ENCODE data around the gene FARP1.

Gene FARP1

GRCh38 chr13:98439896-98440295 is 297.0 kb downstream of the FARP1 start:
- DNase-seq (ENCODE audit: low read depth, low spot score), result no peak
- CTCF ChIA-PET, result interaction anchor here (1.2 to 1.5 kb wide), 3 partner anchors 8 to 33 kb away, joined by 3 to 6 read pairs (median 4); no protein-coding TSS in a partner anchor
- no peak overlapping the region for H3K4me3 ChIP-seq (ENCODE audit: low read depth, low read length)
- POLR2A ChIA-PET, result no interaction called here
- no peak for TF ChIP-seq CTCF (IDR thresholded peaks at IDR 0.05; ENCODE audit: insufficient read depth, low read length, missing control alignments)

GRCh38 chr13:98440390-98441055 is 297.6 kb downstream of the FARP1 start:
- POLR2A ChIA-PET, result no interaction called here
- DNase-seq (ENCODE audit: low read depth, low spot score), result no peak
- CTCF ChIA-PET, result interaction anchor here (1.2 to 1.8 kb wide), 5 partner anchors 8 to 212 kb away, joined by 3 to 6 read pairs (median 4); no protein-coding TSS in a partner anchor
- TF ChIP-seq CTCF (IDR thresholded peaks at IDR 0.05; ENCODE audit: insufficient read depth, low read length, missing control alignments), result no peak
- H3K4me3 ChIP-seq (ENCODE audit: low read depth, low read length), result no peak overlapping the region

- TF ChIP-seq CTCF (IDR thresholded peaks at IDR 0.05; ENCODE audit: insufficient read depth, low read length, missing control alignments), result no peak
- POLR2A ChIA-PET, result no interaction called here
- DNase-seq (ENCODE audit: low read depth, low spot score), result no peak
- CTCF ChIA-PET, result interaction anchor here (1.1 to 1.8 kb wide), 4 partner anchors 9 to 337 kb away, joined by 3 to 4 read pairs (median 4); no protein-coding TSS in a partner anchor
- no peak overlapping the region for H3K4me3 ChIP-seq (ENCODE audit: low read depth, low read length)
Observed at GRCh38 chr13:98441056-98441676, 298.3 kb downstream of the FARP1 start.

- no peak overlapping the region for H3K4me3 ChIP-seq (ENCODE audit: low read depth, low read length)
- POLR2A ChIA-PET, result no interaction called here
- DNase-seq (ENCODE audit: low read depth, low spot score), result no peak
- CTCF ChIA-PET, result interaction anchor here (0.7 to 6.9 kb wide), 11 partner anchors 9 to 409 kb away, joined by 3 to 114 read pairs (median 4); no protein-coding TSS in a partner anchor
- TF ChIP-seq CTCF (IDR thresholded peaks at IDR 0.05; ENCODE audit: insufficient read depth, low read length, missing control alignments), result no peak
Observed at GRCh38 chr13:98442391-98443230, 299.7 kb downstream of the FARP1 start.

- POLR2A ChIA-PET, result no interaction called here
- no peak for DNase-seq (ENCODE audit: low read depth, low spot score)
- no peak for TF ChIP-seq CTCF (IDR thresholded peaks at IDR 0.05; ENCODE audit: insufficient read depth, low read length, missing control alignments)
Observed at GRCh38 chr13:98443329-98443728, 300.4 kb downstream of the FARP1 start.

More at GRCh38 chr13:98443329-98443728, 300.4 kb downstream of the FARP1 start:
- H3K4me3 ChIP-seq (ENCODE audit: low read depth, low read length), result no peak overlapping the region
- CTCF ChIA-PET, result interaction anchor here (0.7 to 6.9 kb wide), 8 partner anchors 8 to 410 kb away, joined by 3 to 114 read pairs (median 5); no protein-coding TSS in a partner anchor

Data from AG04449 (cell line).